Medulla oblongata (tissue), 1 donor: ENCODE measurements around the gene HOXD8.

ENCODE experiments used
- DNase-seq: peaks from one replicate; pipeline ENCODE4 v3.0.0-alpha.2; 2015; ENCODE audit errors: extremely low spot score

Gene HOXD8

DNA sequence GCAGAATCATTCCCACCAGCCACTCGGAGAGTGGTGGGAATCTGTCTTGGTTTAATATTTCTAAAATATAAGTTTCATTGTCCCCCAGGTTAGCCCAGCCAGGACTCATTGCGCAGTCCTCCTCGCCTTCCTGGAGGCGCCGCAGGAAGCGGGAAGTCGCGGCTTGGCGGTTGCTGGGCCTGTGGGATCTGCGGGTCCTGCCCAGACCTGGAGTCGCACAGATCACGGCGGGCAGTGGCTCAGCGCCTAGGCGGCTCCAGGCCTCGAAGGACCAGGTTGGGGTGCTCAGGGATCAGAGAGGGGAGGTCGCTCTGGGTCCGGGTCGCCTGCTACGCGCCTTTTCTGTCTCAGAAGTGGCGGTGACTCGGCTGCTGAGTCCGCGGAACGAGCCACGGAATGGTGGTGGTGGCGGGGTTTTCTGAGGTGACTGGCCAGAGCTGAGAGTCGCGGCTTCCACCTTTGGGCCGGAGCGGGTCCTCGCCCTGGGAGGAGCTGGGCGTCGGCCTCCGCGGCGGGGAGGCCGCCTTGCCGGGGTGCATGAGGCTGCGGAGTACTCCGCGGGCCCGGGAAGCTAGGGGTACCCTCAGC, 30.3 kb downstream of the HOXD8 start:
- no peak for DNase-seq

- DNase-seq: no peak
Measured at GRCh38 chr2:176160251-176160985, 30.9 kb downstream of the HOXD8 start.

DNA sequence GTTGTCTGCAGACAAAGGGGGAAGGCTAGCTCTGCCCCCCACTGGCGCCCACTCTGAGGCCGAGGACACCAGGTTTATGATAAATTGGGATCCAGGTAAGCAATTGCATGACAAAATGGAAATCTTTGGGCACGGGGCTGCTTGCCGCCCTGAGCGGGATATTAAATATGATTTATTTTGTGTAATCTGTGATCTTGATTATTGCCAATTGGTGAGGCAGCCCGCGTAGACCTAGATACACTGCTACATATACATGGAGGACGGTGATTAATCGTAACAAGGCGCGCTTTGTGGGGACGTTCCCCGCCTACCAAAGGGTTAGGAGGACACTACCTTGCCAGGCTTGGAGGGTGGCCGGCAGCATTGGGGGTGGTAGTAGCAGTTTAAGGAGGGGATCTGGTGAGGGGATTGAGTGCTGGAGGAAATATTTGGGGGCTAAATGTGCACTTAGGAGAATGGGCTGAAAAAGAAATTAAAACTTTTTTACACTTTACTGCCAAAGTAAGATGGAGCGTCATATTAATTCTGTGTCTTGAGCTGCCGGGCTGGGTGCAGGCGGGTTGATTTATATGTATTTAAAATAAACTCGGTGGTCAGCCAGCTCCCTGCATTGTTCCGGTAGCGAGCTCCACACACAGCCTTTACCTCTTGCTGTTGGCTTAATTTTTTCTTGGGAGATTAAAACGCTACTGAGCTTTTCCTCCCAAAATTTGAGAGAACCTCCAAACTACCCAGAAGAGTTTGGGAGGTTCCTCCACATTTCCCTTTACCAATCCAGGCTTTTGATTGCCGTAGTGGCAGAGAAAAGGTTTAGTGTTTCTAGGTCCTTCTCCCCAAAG, 31.7 kb downstream of the HOXD8 start:
- DNase-seq: no peak

- peak; percentile 60 for DNase-seq
Measured at GRCh38 chr2:176161825-176162626, 32.5 kb downstream of the HOXD8 start.

GRCh38 chr2:176162911-176163671, 33.6 kb downstream of the HOXD8 start:
- DNase-seq: no peak

GRCh38 chr2:176163672-176164056, 34.2 kb downstream of the HOXD8 start:
- DNase-seq: no peak

DNA sequence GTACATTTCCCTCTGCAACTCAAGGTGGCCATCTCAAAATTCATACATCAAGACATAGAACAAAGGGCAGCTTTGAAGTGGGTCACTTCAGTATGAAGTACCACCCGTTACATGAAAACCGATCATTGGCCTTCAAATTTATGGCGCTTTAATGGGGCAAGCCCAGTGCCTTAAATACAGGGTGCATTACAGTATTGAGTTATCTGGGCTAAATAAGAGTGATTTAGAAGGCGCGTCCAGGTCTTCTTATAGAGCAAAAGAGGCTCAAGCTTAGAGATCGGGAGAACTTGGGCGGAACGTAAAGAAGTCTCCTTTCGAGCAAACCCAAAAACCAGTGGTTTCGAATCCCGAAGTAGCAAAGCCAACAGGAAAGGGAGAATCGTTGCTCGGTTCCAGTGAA, 34.7 kb downstream of the HOXD8 start:
- DNase-seq: no peak

- no peak for DNase-seq
Measured at GRCh38 chr2:176164611-176165369, 35.3 kb downstream of the HOXD8 start.

- peak; percentile 50 for DNase-seq
Measured at GRCh38 chr2:176165370-176166050, 36.0 kb downstream of the HOXD8 start.

DNA sequence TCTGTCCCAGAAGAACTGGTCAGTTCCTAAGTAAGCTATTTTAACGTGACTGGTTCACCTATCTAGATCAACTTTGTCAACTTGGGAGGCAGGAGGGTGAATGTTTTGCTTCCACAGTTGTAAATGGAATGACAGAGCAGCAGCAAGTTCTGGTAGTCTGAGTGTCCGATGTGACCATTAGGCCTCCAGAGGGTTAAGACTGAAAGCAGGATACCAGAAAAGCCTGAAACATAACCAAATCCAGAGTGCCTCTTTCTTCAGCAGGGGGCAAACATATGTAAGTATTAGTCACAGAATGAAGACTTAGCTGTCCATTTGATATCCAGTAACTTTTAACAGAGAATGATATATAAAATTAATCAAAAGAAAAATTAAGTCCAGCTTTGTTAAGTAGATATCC, 36.8 kb downstream of the HOXD8 start:
- DNase-seq: no peak

GRCh38 chr2:176167398-176167797, 37.9 kb downstream of the HOXD8 start:
- no peak for DNase-seq

- no peak for DNase-seq
Measured at GRCh38 chr2:176169181-176169580, 39.7 kb downstream of the HOXD8 start.

- DNase-seq: no peak
Measured at GRCh38 chr2:176169711-176170110, 40.2 kb downstream of the HOXD8 start.

GRCh38 chr2:176170602-176171305, 41.2 kb downstream of the HOXD8 start:
- no peak for DNase-seq

DNA sequence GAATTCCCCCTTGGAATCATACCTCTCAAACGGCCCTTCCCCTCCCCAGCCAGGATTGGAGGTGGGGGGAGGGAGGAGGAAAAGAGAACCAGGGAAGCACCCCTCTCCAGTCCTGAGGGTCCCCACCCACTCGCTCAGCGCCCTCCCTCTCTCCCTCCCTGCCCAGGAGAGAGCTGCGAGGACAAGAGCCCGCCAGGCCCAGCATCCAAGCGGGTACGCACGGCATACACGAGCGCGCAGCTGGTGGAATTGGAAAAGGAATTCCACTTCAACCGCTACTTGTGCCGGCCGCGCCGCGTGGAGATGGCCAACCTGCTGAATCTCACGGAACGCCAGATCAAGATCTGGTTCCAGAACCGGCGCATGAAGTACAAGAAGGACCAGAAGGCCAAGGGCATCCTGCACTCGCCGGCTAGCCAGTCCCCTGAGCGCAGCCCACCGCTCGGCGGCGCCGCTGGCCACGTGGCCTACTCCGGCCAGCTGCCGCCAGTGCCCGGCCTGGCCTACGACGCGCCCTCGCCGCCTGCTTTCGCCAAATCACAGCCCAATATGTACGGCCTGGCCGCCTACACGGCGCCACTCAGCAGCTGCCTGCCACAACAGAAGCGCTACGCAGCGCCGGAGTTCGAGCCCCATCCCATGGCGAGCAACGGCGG, 42.0 kb downstream of the HOXD8 start:
- no peak for DNase-seq

- no peak for DNase-seq
Measured at GRCh38 chr2:176172007-176172894, 42.7 kb downstream of the HOXD8 start.

GRCh38 chr2:176172895-176173566, 43.5 kb downstream of the HOXD8 start:
- no peak for DNase-seq
